SK-N-SH (cell line): Measurements from ENCODE around the gene DENND2A.

Experiments
- CTCF ChIP-seq: fragments of 200-600 bp; sonication (generic); IDR thresholded peaks from 2 replicates; pipeline ENCODE4 v1.6.1; 2017; ENCODE audit warnings: antibody characterized with exemption, mild to moderate bottlenecking, moderate library complexity
- GATA2 ChIP-seq: sonication (generic); formaldehyde crosslinking; IDR thresholded peaks from 2 replicates; pipeline ENCODE4 v1.5.0; 2020; ENCODE audit warnings: mild to moderate bottlenecking, missing genetic modification reagents

- TF ChIP-seq CTCF (no peak), GATA2 (CRISPR knock-in tag) (no peak)
Measured at GRCh38 chr7:140689199-140690152, 48.9 kb upstream of the DENND2A start.
